ENCODE data around the gene TBC1D25.

Gene TBC1D25

DNA sequence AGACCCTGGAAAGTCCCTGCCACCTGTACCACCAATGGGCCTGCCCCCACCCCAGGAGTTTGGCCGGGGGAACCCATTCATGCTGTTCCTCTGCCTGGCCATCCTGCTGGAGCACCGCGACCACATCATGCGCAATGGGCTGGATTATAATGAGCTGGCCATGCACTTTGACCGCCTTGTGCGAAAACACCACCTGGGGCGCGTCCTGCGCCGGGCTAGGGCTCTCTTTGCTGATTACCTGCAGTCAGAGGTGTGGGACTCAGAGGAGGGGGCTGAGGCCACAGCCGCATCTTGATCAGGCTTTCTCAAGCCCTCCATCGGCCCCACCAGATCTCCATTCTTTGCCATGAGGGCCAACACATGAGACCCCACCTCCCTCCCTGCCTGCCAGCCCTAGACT is 21.2 kb downstream of the TBC1D25 start:
- Histone ChIP-seq H3K36me3 (ENCODE audit: control insufficient read depth in 2 of 2, insufficient read depth in 1 of 2, low read length in 2 of 2) (peaks cover 0 to 54% of the 10 kb centered on the region in 2 experiments; a peak in 2 of 3 replicates), H3K9me3 (ENCODE audit: control insufficient read depth, insufficient read depth, low read depth, low read length) (no peaks in the 10 kb centered on the region), H3K4me3 (ENCODE audit: low read depth, low read length) (no peak overlapping the region), H3K4me1 (ENCODE audit: control insufficient read depth, insufficient read depth, low read length) (no peaks in the 10 kb centered on the region), H3K27ac (ENCODE audit: extremely low read depth, low read depth, low read length) (no peak overlapping the region)
- TF ChIP-seq, protein P1, sequence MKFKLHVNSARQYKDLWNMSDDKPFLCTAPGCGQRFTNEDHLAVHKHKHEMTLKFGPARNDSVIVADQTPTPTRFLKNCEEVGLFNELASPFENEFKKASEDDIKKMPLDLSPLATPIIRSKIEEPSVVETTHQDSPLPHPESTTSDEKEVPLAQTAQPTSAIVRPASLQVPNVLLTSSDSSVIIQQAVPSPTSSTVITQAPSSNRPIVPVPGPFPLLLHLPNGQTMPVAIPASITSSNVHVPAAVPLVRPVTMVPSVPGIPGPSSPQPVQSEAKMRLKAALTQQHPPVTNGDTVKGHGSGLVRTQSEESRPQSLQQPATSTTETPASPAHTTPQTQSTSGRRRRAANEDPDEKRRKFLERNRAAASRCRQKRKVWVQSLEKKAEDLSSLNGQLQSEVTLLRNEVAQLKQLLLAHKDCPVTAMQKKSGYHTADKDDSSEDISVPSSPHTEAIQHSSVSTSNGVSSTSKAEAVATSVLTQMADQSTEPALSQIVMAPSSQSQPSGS (tag by site-specific recombination; IDR thresholded peaks at IDR 0.05; ENCODE audit: low read depth) = no peak
- TF ChIP-seq, protein P2, sequence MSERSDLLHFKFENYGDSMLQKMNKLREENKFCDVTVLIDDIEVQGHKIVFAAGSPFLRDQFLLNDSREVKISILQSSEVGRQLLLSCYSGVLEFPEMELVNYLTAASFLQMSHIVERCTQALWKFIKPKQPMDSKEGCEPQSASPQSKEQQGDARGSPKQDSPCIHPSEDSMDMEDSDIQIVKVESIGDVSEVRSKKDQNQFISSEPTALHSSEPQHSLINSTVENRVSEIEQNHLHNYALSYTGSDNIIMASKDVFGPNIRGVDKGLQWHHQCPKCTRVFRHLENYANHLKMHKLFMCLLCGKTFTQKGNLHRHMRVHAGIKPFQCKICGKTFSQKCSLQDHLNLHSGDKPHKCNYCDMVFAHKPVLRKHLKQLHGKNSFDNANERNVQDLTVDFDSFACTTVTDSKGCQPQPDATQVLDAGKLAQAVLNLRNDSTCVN (tag by site-specific recombination; optimal IDR thresholded peaks at IDR 0.05) = no peak
- TF ChIP-seq ZFP37 (tag by site-specific recombination; IDR thresholded peaks at IDR 0.05) (no peak), MZF1 (tag by site-specific recombination; IDR thresholded peaks at IDR 0.05; ENCODE audit: borderline replicate concordance) (no peak)
- TF ChIP-seq, protein P3, sequence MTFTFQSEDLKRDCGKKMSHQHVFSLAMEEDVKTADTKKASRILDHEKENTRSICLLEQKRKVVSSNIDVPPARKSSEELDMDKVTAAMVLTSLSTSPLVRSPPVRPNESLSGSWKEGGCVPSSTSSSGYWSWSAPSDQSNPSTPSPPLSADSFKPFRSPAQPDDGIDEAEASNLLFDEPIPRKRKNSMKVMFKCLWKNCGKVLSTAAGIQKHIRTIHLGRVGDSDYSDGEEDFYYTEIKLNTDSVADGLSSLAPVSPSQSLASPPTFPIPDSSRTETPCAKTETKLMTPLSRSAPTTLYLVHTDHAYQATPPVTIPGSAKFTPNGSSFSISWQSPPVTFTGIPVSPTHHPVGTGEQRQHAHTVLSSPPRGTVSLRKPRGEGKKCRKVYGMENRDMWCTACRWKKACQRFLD (tag by site-specific recombination; IDR thresholded peaks at IDR 0.05) = no peak
- CTCF ChIA-PET = no interaction called here
- POLR2A ChIA-PET = interaction anchor here (1.2 kb wide), 1 partner anchor 14 kb away, joined by 4 read pairs; no protein-coding TSS in a partner anchor

DNA sequence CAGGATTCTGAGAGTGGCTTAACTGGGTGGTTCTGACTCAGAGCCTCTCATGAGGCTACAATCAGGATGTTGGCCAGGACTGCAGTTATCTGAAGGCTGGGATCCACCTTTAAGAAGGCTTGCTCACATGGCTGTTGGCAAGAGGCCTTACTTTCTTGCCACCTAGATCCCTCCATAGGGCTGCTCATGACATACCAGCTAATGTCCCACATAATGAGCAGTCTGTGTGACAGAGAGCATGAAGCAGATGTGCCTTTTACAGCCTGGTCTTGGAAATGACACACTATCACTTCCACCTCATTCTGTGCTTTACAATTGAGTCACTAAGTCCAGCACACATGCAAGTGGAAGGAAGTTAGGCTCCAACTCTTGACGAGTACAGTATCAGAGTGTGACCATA is 30.4 kb downstream of the TBC1D25 start:
- POLR2A ChIA-PET = interaction anchor here (0.6 kb wide), 1 partner anchor 599 kb away, joined by 3 read pairs; no protein-coding TSS in a partner anchor
- Histone ChIP-seq H3K36me3 (ENCODE audit: control insufficient read depth in 2 of 2, insufficient read depth in 1 of 2, low read length in 2 of 2) (peaks cover 0 to 1% of the 10 kb centered on the region in 2 experiments; a peak in 2 of 3 replicates), H3K9me3 (ENCODE audit: control insufficient read depth, insufficient read depth, low read depth, low read length) (no peaks in the 10 kb centered on the region), H3K4me1 (ENCODE audit: control insufficient read depth, insufficient read depth, low read length) (no peaks in the 10 kb centered on the region), H3K27ac (ENCODE audit: extremely low read depth, low read depth, low read length) (no peak overlapping the region), H3K4me3 (ENCODE audit: low read depth, low read length) (no peak overlapping the region)
- peak; percentile 83 for TF ChIP-seq FEZF1 (tag by site-specific recombination; IDR thresholded peaks at IDR 0.05)
- TF ChIP-seq, protein P4, sequence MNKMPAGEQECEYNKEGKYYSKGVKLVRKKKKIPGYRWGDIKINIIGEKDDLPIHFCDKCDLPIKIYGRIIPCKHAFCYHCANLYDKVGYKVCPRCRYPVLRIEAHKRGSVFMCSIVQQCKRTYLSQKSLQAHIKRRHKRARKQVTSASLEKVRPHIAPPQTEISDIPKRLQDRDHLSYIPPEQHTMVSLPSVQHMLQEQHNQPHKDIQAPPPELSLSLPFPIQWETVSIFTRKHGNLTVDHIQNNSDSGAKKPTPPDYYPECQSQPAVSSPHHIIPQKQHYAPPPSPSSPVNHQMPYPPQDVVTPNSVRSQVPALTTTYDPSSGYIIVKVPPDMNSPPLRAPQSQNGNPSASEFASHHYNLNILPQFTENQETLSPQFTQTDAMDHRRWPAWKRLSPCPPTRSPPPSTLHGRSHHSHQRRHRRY (tag by site-specific recombination; IDR thresholded peaks at IDR 0.05) = no peak
- CTCF ChIA-PET = no interaction called here

DNA sequence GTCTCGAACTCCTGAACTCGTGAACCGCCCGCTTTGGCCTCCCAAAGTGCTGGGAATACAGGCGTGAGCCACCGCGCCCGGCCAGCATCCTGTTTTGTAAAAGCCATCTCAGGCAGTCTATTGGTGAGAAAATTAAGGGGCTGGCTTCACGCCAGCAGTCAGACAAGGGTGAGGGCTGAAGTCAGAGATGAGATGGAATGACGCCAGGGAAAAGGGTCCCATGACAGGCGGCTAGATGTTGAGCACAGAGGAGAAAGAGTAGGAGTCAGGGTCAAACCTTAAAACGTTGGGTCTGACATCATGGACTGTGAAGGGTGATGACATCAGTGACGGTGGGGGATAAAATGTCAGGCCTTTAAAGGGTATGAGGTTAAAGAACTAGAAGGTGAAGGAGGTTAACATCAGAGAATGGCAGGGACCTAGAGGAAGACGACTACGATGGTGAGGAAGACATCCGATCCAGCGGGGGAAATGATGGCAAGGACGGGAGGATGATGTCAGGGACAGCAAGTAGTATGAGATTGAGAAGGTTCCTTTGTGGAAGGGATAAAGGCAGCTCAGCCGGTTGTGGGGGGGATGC is 34.3 kb downstream of the TBC1D25 start:
- Histone ChIP-seq H3K4me1 (ENCODE audit: control insufficient read depth, insufficient read depth, low read length) (peaks cover 3% of the 10 kb centered on the region; the same call in 1 of the 2 replicates), H3K27ac (ENCODE audit: extremely low read depth, low read depth, low read length) (peak overlapping the region; percentile 20; the same call in 1 of the 2 replicates), H3K4me3 (ENCODE audit: low read depth, low read length) (peak overlapping the region; percentile 80), H3K9me3 (ENCODE audit: control insufficient read depth, insufficient read depth, low read depth, low read length) (no peaks in the 10 kb centered on the region), H3K36me3 (ENCODE audit: control insufficient read depth in 2 of 2, insufficient read depth in 1 of 2, low read length in 2 of 2) (peaks cover 8 to 38% of the 10 kb centered on the region in 2 experiments)
- CTCF ChIA-PET = no interaction called here
- POLR2A ChIA-PET = interaction anchor here (0.8 to 1.7 kb wide), 8 partner anchors 8 to 164 kb away, joined by 3 to 8 read pairs (median 4); partner anchors contain the start of gene TBC1D25
- TF ChIP-seq ZNF324 (tag by site-specific recombination; IDR thresholded peaks at IDR 0.05) (peak; percentile 63; the same call in 1 of the 2 replicates), ZBTB7A (tag by site-specific recombination; IDR thresholded peaks at IDR 0.05; ENCODE audit: low read depth) (0 out of 2 replicates have a peak, but pooled peaks have one; percentile 27), OSR2 (tag by site-specific recombination; IDR thresholded peaks at IDR 0.05) (peak; percentile 5; the same call in 1 of the 2 replicates), SP7 (tag by site-specific recombination; IDR thresholded peaks at IDR 0.05) (peak; percentile 42; the same call in 1 of the 2 replicates), ZFP69B (tag by site-specific recombination; IDR thresholded peaks at IDR 0.05) (peak; percentile 88), REPIN1 (tag by site-specific recombination; IDR thresholded peaks at IDR 0.05; ENCODE audit: low read depth) (no peak), ZNF629 (tag by site-specific recombination; IDR thresholded peaks at IDR 0.05) (peak; percentile 97), ZBTB48 (tag by site-specific recombination; IDR thresholded peaks at IDR 0.05) (peak; percentile 93), ZFHX2 (tag by site-specific recombination; conservative IDR thresholded peaks at IDR 0.05) (peak; percentile 34; the same call in 1 of the 2 replicates), ZNF146 (tag by site-specific recombination; IDR thresholded peaks at IDR 0.05) (no peak), ZNF843 (tag by site-specific recombination; IDR thresholded peaks at IDR 0.05) (0 out of 2 replicates have a peak, but pooled peaks have one; percentile 11), ZNF558 (tag by site-specific recombination; IDR thresholded peaks at IDR 0.05) (peak; percentile 18; the same call in 1 of the 2 replicates), GLI4 (tag by site-specific recombination; IDR thresholded peaks at IDR 0.05) (no peak), ZBTB17 (tag by site-specific recombination; IDR thresholded peaks at IDR 0.05) (peak; percentile 96)
- TF ChIP-seq, protein P5, sequence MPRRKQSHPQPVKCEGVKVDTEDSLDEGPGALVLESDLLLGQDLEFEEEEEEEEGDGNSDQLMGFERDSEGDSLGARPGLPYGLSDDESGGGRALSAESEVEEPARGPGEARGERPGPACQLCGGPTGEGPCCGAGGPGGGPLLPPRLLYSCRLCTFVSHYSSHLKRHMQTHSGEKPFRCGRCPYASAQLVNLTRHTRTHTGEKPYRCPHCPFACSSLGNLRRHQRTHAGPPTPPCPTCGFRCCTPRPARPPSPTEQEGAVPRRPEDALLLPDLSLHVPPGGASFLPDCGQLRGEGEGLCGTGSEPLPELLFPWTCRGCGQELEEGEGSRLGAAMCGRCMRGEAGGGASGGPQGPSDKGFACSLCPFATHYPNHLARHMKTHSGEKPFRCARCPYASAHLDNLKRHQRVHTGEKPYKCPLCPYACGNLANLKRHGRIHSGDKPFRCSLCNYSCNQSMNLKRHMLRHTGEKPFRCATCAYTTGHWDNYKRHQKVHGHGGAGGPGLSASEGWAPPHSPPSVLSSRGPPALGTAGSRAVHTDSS (tag by site-specific recombination; IDR thresholded peaks at IDR 0.05) = peak; percentile 73
- TF ChIP-seq, protein P6, sequence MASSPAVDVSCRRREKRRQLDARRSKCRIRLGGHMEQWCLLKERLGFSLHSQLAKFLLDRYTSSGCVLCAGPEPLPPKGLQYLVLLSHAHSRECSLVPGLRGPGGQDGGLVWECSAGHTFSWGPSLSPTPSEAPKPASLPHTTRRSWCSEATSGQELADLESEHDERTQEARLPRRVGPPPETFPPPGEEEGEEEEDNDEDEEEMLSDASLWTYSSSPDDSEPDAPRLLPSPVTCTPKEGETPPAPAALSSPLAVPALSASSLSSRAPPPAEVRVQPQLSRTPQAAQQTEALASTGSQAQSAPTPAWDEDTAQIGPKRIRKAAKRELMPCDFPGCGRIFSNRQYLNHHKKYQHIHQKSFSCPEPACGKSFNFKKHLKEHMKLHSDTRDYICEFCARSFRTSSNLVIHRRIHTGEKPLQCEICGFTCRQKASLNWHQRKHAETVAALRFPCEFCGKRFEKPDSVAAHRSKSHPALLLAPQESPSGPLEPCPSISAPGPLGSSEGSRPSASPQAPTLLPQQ (tag by site-specific recombination; IDR thresholded peaks at IDR 0.05) = peak; percentile 75
